Measurements from ENCODE around the gene LYSMD1.

The LYSMD1 gene

DNA sequence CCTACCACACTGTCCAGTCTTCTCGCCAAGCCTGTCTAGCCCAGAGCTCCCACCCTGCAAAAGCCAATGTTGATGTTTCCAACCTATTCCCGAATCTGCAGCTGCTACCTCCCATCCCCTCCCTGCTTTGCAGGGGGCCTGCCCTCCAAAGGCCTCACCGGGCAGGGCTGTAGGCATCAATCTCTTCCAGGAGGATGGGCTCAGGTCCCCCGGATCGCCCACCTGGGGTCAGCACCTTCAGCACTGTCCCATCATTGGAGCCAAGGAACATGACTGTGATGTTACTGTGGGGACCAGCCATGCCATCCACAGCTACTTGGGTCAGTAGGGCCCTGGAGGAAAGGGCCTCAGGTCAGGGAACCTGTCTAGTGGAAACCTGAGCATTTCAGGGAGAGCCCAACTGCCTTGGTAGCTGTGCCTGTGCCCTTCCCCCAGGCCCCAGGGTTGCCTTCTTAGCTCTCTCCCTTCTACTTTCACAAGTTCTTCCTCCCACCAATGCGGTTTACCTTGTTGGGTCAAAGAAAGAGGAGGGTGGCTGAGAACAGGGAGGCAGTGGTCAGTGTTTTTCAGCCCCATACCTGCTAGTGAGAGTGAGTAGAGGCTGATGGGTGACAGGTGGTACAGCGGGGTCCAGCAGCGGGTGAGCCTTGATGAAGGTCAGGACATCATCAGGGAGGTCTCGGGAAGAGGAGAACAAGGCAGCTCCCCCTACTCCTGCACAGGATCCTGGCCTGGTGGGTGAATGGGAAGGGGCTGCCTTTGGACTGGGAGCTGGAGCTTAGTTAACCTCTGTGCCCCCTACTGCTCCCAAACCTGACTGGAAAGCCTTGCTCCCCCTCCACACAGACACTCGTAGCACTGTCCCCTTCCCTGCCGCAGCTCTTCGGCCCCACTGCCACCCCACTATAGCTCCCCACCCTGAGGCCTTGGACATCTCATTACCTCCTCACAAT, 30.0 kb downstream of the LYSMD1 start:
- DNase-seq = no peak

DNA sequence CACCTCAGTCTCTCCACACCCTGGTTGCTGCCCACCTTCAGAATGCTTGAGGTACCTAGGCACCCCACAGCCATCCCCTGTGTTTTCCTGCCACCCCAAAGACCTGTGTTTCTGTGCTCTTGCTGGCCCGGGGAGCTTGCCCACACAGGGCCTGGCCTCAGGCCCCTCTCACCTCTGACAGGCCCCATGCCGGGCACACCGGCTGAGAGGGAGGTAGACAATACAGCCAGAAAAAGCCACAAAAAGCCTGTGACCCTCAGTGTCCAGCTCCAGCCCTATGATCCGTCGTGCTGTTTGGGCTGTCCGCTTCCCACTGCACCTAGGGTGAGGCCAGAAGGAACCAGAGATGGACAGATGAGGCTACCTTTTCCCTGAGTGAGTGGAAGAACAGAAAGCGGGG, 30.7 kb downstream of the LYSMD1 start:
- no peak for DNase-seq

DNA sequence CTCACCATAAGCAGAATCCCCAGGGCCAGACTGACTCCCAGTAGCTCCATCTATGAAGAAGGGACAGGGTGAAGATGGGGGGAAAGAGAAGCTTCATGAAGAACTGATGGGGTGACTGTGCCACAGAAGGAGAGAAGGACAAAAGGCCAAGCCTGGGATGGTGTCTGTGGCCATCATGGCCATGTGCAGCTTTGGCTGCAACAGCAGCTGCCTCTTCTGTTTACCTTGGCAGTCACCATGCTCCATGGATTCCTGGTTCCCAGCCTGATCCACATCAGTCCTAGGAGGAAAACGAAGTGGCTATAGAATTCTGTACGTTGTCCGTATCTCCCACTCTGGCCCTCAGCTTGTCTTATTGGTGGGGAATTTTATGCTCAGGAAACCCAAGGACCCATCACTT, 31.3 kb downstream of the LYSMD1 start:
- DNase-seq = no peak

DNA sequence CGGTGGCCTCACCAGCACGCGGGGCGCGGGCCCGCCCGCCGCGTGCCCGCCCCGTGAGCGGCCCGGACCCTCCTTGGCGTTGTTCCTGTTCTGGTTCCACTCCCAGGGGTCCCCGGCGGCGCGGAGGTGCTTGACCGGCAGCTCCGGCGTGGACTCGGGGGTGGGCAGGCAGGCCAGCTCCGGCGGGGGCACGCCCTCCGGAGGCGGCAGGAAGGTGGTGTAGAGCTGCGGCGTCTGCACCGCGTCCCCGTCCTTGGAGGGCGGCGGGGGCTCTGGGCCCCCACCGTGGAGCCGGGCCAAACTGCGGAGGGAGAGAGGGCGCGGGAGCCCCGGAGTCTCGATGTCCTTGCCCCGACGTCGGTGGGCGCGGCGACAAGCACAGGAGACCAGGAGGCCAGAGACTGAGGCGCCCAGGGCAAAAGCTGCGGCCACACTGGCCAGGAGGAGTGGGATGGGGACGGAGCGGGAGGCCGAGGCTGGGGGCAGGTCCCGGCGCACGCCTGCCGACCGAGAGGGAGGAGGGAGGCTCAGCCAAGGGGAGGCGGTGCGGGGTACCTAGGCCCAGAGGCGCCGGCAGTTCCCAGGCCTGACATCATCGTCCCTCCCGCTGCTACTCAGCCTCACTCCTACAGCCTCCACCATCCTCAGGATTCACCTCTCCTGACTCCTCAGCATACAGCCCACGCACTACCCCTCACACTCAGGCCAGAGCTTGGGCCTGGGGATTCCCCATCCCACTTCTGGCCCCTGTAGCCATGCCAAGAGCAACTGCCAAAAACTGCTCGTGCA, 32.5 kb downstream of the LYSMD1 start:
- no peak for DNase-seq

DNA sequence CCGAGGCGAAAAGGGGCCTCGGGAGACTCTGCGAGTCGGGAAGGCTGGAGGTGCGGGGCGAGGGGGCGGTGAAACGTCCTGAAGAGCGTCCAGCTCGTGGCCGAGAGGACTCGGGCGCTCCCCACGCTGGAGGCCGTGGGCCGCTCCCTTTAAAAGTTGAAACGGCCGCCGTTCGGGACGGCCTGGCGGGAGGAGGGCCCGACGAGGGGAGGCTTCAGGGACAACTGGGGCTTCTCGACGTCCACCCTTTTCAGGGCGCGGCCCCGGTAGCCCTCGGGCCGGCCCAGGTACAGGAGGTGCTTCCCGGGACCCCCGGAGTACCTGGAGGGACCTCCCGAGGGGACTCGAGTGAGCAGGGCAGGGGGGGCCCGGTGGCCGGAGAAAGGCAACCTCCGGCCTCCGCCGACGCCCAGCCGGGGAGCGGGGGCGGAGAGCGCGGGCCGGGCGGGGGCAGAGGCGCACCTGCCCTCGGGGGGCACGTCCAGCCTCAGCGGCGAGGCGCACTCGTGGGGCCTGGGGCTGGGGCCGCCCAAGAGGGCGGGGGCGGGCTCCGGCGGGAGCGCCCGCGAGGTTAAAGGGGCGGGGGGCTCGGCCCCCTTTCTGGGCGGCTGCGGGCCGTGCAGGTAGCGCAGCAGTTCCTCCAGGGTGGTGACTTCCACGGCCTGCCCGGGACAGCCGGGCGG, 33.2 kb downstream of the LYSMD1 start:
- DNase-seq = no peak

DNA sequence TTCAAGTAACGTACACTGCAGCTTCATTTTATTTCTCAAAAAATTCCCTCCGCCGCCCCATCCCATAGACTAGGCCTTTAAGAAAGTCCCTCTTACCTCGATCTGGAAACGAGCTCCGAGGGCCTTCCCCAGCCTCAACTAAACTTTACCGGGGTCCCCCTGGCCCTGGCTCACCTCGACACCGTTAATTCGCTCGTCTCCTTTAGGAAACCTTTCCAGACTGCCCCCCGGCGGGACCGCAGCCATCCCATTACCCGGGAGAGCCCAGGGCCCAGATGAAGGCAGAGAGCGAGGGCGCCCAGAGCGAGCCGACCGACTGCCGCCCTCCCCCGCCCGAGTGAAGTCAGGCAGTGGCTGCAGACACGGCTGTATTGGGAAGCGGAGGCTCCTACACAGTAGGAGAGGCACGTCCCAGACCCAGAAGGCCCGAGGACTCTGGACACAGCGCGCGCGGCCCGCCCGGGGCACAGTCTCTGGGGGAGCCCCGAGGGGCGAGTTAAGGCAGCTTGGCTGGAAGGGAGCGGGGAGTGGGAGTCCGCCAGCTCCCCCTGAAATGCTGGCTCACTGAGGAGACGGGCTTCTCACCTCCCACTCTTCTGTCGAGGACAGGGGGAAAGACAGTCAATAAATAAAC, 33.9 kb downstream of the LYSMD1 start:
- DNase-seq = no peak

DNA sequence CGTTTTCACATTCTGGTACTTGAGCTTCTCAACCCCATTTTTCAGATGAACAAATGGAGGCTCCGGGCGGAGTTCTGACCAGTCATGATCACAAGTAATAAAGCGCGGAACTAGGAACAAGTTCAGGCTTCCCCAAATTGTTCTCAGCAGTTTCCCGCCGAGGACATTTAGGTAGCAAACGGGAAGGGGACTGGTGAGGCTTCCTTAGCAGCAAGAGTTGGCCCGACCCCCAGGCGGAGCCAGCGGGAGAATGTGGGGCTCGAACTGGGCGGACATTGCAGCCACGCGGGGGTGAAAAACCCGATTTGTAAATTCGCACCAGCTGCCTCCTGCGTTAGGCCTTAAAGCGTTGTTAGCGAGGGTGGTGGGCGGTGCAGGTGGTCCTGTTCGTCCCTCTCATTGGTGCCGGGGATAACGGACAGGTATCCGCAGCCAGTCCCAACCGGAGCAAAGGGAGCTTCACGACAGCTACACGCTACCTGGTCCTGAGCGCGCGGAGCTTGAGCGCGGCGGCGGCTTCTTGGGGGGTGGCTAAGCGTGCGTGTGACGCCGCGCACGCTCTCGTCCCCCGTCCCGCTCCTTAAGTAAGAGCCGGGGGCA, 34.6 kb downstream of the LYSMD1 start:
- no peak for DNase-seq

DNA sequence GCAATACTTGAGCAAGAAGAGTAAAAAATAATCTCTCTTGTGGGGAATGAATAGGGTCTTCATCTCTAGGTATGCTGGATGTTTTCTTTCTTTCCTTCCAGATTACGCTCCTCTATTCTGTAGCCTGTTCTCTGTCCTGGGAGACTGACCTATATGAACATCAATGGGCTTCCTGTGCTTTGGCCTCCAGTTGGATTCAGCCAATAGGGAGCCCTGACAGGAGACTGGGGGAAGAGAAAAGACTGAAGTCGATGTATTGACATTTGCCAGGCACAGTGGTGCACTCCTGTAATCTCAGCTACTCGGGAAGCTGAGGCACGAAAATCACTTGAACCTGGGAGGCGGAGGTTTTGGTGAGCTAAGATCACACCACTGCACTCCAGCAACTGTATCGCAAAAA, 36.9 kb downstream of the LYSMD1 start:
- DNase-seq = no peak

DNA sequence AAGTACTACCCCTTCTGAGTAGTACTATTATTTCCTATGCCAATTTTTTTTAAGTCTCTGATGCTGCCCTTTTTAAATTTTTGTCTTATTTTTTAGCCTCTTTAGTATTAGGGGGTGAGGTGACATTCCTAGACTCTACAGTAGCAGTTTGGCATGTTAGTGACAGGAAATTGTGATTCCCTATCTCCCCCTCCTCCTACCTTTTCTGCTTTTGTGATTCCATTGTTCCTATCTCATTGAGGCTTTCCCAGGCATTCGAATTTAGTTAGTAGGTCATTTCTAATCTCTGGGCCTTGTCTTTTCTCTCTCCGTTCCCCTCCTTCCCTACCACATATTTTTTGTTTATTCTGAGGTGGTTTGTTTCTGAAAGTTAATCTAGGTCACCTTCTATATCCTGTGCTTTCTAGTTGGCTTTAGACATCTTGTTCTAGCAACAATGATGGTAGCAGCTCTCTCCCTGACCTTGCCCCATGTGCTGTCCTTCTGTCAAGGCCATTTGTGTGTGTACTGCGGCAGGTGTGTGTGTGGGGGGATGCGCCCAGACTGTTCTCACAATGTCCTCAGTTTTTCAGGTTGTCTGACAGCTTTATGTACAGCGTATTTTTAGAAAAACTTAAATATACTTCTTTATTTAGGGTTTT, 40.8 kb downstream of the LYSMD1 start:
- DNase-seq = no peak

DNA sequence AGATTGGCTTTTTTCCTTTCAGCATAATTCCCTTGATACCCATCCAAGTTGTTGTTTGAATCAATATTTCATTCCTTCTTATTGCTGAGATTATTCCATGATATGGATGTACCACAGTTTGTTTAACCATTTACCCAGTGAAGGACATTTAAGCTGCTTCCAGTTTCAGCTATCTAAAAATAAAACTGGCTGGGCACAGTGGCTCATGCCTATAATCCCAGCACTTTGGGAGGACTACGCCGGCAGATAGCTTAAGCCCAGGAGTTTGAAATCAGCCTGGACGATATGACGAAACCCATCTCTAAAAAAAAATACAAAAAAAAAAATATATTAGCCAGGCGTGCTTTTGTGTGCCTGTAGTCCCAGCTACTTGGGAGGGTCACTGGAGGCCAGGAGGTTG, 51.8 kb downstream of the LYSMD1 start:
- DNase-seq = no peak
